ENCODE data around the gene CDC45. TPM values are rescaled to one million over a fixed set of nuclear protein-coding genes. Genes with fewer than 3 reads are reported as not detected.

CDC45 gene
- total RNA-seq, 1 donor from 2014 or later: 3.9 TPM

- DNase-seq (no peak), ATAC-seq (ENCODE audit: low read depth) (no peak)
- peaks cover 25% of the 10 kb centered on the region for H3K36me3 Mint-ChIP-seq (ENCODE audit: low read depth)
- TF ChIP-seq, protein P1, sequence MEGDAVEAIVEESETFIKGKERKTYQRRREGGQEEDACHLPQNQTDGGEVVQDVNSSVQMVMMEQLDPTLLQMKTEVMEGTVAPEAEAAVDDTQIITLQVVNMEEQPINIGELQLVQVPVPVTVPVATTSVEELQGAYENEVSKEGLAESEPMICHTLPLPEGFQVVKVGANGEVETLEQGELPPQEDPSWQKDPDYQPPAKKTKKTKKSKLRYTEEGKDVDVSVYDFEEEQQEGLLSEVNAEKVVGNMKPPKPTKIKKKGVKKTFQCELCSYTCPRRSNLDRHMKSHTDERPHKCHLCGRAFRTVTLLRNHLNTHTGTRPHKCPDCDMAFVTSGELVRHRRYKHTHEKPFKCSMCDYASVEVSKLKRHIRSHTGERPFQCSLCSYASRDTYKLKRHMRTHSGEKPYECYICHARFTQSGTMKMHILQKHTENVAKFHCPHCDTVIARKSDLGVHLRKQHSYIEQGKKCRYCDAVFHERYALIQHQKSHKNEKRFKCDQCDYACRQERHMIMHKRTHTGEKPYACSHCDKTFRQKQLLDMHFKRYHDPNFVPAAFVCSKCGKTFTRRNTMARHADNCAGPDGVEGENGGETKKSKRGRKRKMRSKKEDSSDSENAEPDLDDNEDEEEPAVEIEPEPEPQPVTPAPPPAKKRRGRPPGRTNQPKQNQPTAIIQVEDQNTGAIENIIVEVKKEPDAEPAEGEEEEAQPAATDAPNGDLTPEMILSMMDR (IDR thresholded peaks at IDR 0.05): no peak
- peaks cover 26% of the 10 kb centered on the region for H3K4me1 Mint-ChIP-seq
- H3K4me3 Mint-ChIP-seq: peak overlapping the region; percentile 93
- H3K27ac Mint-ChIP-seq: peak overlapping the region; percentile 61
- intact Hi-C loops (cut with micrococcal nuclease): loop anchor here (1.0 to 5.0 kb wide), 6 partner anchors 117 to 356 kb away; partner anchors contain the start of genes CLTCL1 and DGCR2
- ChIA-PET POLR2A (interaction anchor here (0.6 to 2.6 kb wide), 6 partner anchors 12 to 334 kb away, joined by 4 to 18 read pairs (median 6); partner anchors contain the start of genes ESS2, HIRA and MRPL40), CTCF (interaction anchor here (1.1 to 3.1 kb wide), 7 partner anchors 30 to 334 kb away, joined by 3 to 21 read pairs (median 15); partner anchors contain the start of genes C22orf39, ESS2 and SLC25A1)
- no peaks in the 10 kb centered on the region for H3K9me3 Mint-ChIP-seq
- H3K27me3 Mint-ChIP-seq: no peaks in the 10 kb centered on the region
Measured at GRCh38 chr22:19478045-19478900, 1.4 kb upstream of the CDC45 start.

DNA sequence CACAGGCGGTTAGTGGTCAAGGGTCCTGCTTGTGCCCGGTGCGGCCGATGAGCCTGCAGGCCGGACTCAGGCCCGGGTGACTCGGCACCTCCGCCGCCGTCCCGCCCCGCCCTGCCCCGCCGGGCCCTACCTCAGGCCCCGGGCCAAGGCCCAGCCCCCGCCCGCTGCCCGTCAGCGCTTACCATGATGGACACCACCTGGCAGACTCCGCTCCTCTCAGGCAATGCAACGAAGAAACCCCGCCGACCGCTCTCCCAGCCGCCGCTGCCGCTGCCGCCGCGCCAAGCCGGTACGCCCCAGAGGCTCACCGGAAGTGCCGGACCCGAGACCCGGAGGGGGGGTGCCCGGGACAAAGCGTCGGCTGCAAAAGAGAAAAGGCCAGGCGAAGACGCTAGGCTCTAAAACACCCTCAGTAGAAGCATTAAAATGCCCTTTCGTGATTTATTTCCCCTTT lies 792 bp upstream of the CDC45 start, which contains the start of gene UFD1:
Gene UFD1, minus strand, starts transcription at position 293 of the 454 bp plus-strand sequence. Its CDS starts 108 bp downstream, at position 185.
- ChIA-PET CTCF (interaction anchor here (1.1 to 3.1 kb wide), 4 partner anchors 151 to 332 kb away, joined by 3 to 21 read pairs (median 16); partner anchors contain the start of gene SLC25A1), POLR2A (interaction anchor here (0.7 to 2.6 kb wide), 10 partner anchors 32 to 357 kb away, joined by 3 to 18 read pairs (median 4); partner anchors contain the start of genes C22orf39, DGCR2, ESS2 and HIRA)
- H3K27ac Mint-ChIP-seq: peak within 1 kb of the TSS; percentile 98

GRCh38 chr22:19480173-19480568 lies 451 bp downstream of the CDC45 start:
- Mint-ChIP-seq H3K4me1 (peaks cover 26% of the 10 kb centered on the region), H3K36me3 (ENCODE audit: low read depth) (peaks cover 11% of the 10 kb centered on the region), H3K4me3 (peak overlapping the region; percentile 93), H3K27me3 (no peaks in the 10 kb centered on the region), H3K27ac (no peak overlapping the region), H3K9me3 (no peaks in the 10 kb centered on the region)
- intact Hi-C loops (cut with micrococcal nuclease): loop anchor here (1.0 kb wide), 1 partner anchor 150 kb away; no protein-coding TSS in a partner anchor
- TF ChIP-seq, protein P1 (IDR thresholded peaks at IDR 0.05): no peak
- ATAC-seq (ENCODE audit: low read depth) (no peak), DNase-seq (no peak)
- POLR2A ChIA-PET: interaction anchor here (0.6 to 2.6 kb wide), 10 partner anchors 33 to 1455 kb away, joined by 3 to 18 read pairs (median 4); partner anchors contain the start of genes C22orf39, DGCR2, ESS2 and HIRA
- CTCF ChIA-PET: interaction anchor here (2.9 kb wide), 1 partner anchor 150 kb away, joined by 17 read pairs; no protein-coding TSS in a partner anchor

More for the DNA sequence above, 792 bp upstream of the CDC45 start, which contains the start of gene UFD1:
- no peaks in the 10 kb centered on the region for H3K9me3 Mint-ChIP-seq
- H3K36me3 Mint-ChIP-seq (ENCODE audit: low read depth): peaks cover 19% of the 10 kb centered on the region
- TF ChIP-seq, protein P1 (IDR thresholded peaks at IDR 0.05): no peak
- H3K4me3 Mint-ChIP-seq: peak within 1 kb of the TSS; percentile 93
- intact Hi-C loops (cut with micrococcal nuclease): loop anchor here (1.0 to 5.0 kb wide), 10 partner anchors 32 to 357 kb away; partner anchors contain the start of genes C22orf39, CLTCL1, DGCR2 and ESS2
- no peaks in the 10 kb centered on the region for H3K27me3 Mint-ChIP-seq
- ATAC-seq (ENCODE audit: low read depth): peak; percentile 43
- peaks cover 26% of the 10 kb centered on the region for H3K4me1 Mint-ChIP-seq
- peak; percentile 74 for DNase-seq

GRCh38 chr22:19480789-19481188 lies 1.1 kb downstream of the CDC45 start:
- H3K4me1 Mint-ChIP-seq: peaks cover 25% of the 10 kb centered on the region
- H3K9me3 Mint-ChIP-seq: no peaks in the 10 kb centered on the region
- TF ChIP-seq, protein P1 (IDR thresholded peaks at IDR 0.05): no peak
- no peak for ATAC-seq (ENCODE audit: low read depth)
- peaks cover 7% of the 10 kb centered on the region for H3K36me3 Mint-ChIP-seq (ENCODE audit: low read depth)
- H3K4me3 Mint-ChIP-seq: peak overlapping the region; percentile 6
- POLR2A ChIA-PET: no interaction called here
- H3K27me3 Mint-ChIP-seq: no peaks in the 10 kb centered on the region
- CTCF ChIA-PET: no interaction called here
- DNase-seq: no peak
- no peak overlapping the region for H3K27ac Mint-ChIP-seq
- intact Hi-C loops (cut with micrococcal nuclease): loop anchor here (1.0 kb wide), 1 partner anchor 150 kb away; no protein-coding TSS in a partner anchor

Data from activated B cell treated with CpG ODN at 0.5 μM for 24 hours (primary cell).